Ovary (tissue), 9 donors: ENCODE results near the gene CDKL1. TPM values are rescaled to one million over a fixed set of nuclear protein-coding genes. Genes with fewer than 3 reads are reported as not detected.

Experiments
- DNase-seq, 5 donors: peaks; one replicate each; pipeline ENCODE4 v3.0.0-alpha.2; 2019 to 2020
- H3K27ac ChIP-seq, 2 donors: fragments of 200-600 bp; one replicate each; pipeline versions ENCODE4 v1.5.1 to v1.8.0; 2019 to 2022
- H3K27me3 ChIP-seq: fragments of 200-600 bp; one replicate; pipeline ENCODE4 v1.8.0; 2022
- H3K36me3 ChIP-seq: fragments of 200-600 bp; sonication (generic); one replicate; pipeline ENCODE4 v1.5.1; 2019
- H3K4me1 ChIP-seq: one replicate; pipeline ENCODE4 v1.8.1; 2013; ENCODE audit warnings: mild to moderate bottlenecking, moderate library complexity; ENCODE audit not compliant: insufficient read depth
- H3K4me3 ChIP-seq: fragments of 200-600 bp; sonication (generic); one replicate; pipeline ENCODE4 v1.5.1; 2017
- H3K9me3 ChIP-seq, 2 donors: fragments of 200-600 bp in 1 of 2; sonication (generic) in 1 of 2; one replicate each; pipeline versions ENCODE4 v1.5.1 to v1.8.1; 2013 to 2019; ENCODE audit warnings: mild to moderate bottlenecking in 1 of 2, moderate library complexity in 1 of 2
- CTCF ChIP-seq, 3 donors: fragments of 450-650 bp in 2 of 3; fragments of 200-600 bp in 1 of 3; IDR thresholded peaks; one replicate each; pipeline versions ENCODE4 v1.5.1 to v1.8.0; 2016 to 2022; ENCODE audit warnings: antibody characterized with exemption in 3 of 3, mild to moderate bottlenecking in 1 of 3
- EP300 ChIP-seq: sonication (generic); formaldehyde crosslinking; IDR thresholded peaks from one replicate; pipeline ENCODE4 v1.6.1; 2017; ENCODE audit warnings: antibody characterized with exemption
- POLR2A ChIP-seq: fragments of 450-650 bp; IDR thresholded peaks from one replicate; pipeline ENCODE4 v1.6.1; 2017; ENCODE audit warnings: antibody characterized with exemption, mild to moderate bottlenecking, moderate library complexity
- WGBS, 3 donors: extraction: QIAGEN DNeasy Blood & Tissue Kit in 1 of 3; methylation state at CpG; one replicate each; pipeline versions ENCODE4 v1.1.5 to v1.1.7; 2013 to 2017; 5-methylcytosine and 5-hydroxymethylcytosine counted together
- intact Hi-C, 4 donors: fragments of 100-400 bp; cut with DNase I; formaldehyde crosslinking; loops; one replicate each; pipeline versions ENCODE4 v1.11.0 to v1.15.1; 2022 to 2023
- polyA plus RNA-seq, 2 donors: library from polyadenylated mRNA; stranded (reverse); fragments of 200-250 nt in 1 of 2; fragments of 350-450 nt in 1 of 2; fragmentation: Illumina TruSeq in 1 of 2; extraction: RNeasy Lipid Tissue Mini Kit (QIAGEN cat#74804) in 1 of 2; gene quantifications; one replicate each; pipeline ENCODE4 v1.2.3, GENCODE V29; 2013 to 2014
- total RNA-seq, 7 donors: library from RNA; depleted of rRNA in 2 of 7; stranded (reverse); fragments of >200 nt in 2 of 7; fragmentation: NEBNext Ultra II Directional in 3 of 7; extraction: Animal tissue kit (Norgen Biotek cat#: 25700) in 3 of 7; gene quantifications; one replicate each; pipeline versions ENCODE4 v1.1.0 to v1.2.4, GENCODE V29; 2016 to 2023
- donor health status: DM: no; HTN: no; CAD: no; lungs with moderate emphysema.
- donor health status: DM: no; HTN: no; CAD: no.
- donor health status: Bipolar disorder and iron deficiency.
- donor health status: DM: yes; HTN: yes; CAD: no.
- donor health status: DM: no; HTN: no; CAD: no.
- donor health status: DM: yes; HTN: yes; CAD: no.

Gene CDKL1
- total and polyA plus RNA-seq, 9 donors = 11.9 to 69.3 (median 33.1) TPM

GRCh38 chr14:50387548-50387947 is 9.1 kb downstream of the CDKL1 start:
- intact Hi-C loops = loop anchor here in 2 of 4 donors (5.0 kb wide), 2 partner anchors 50 to 85 kb away; no protein-coding TSS in a partner anchor
- Histone ChIP-seq H3K27me3 (no peaks in the 10 kb centered on the region), H3K4me3 (no peak overlapping the region), H3K27ac (peak overlapping the region in 1 of 2 donors; percentile 55), H3K36me3 (no peaks in the 10 kb centered on the region), H3K4me1 (peaks cover 5% of the 10 kb centered on the region), H3K9me3 (no peaks in the 10 kb centered on the region)
- no peak for DNase-seq
- TF ChIP-seq CTCF (IDR thresholded peaks at IDR 0.05) (no peak), POLR2A (no peak), EP300 (no peak)
- 95 to 100% (median 96%) methylated on average over 1 of the region's 1 CpG for WGBS, 3 donors

- 16 to 39% (median 34%) methylated on average over 3 of the region's 3 CpGs for WGBS, 3 donors
- intact Hi-C loops = no loop called here
- Histone ChIP-seq H3K27me3 (no peaks in the 10 kb centered on the region), H3K4me1 (peaks cover 3% of the 10 kb centered on the region), H3K4me3 (no peak overlapping the region), H3K27ac (no peak overlapping the region), H3K36me3 (no peaks in the 10 kb centered on the region), H3K9me3 (no peaks in the 10 kb centered on the region)
- TF ChIP-seq POLR2A (no peak), CTCF (IDR thresholded peaks at IDR 0.05) (peak in 1 of 3 donors; percentile 32)
- DNase-seq = no peak
Observed at GRCh38 chr14:50383618-50384225, 13.0 kb downstream of the CDKL1 start.

GRCh38 chr14:50381823-50382287 is 14.8 kb downstream of the CDKL1 start:
- Histone ChIP-seq H3K4me3 (no peak overlapping the region), H3K27ac (no peak overlapping the region), H3K36me3 (no peaks in the 10 kb centered on the region), H3K27me3 (no peaks in the 10 kb centered on the region), H3K9me3 (no peaks in the 10 kb centered on the region), H3K4me1 (peaks cover 1% of the 10 kb centered on the region)
- WGBS, 3 donors = 90 to 94% (median 93%) methylated on average over 14 of the region's 14 CpGs
- TF ChIP-seq CTCF (IDR thresholded peaks at IDR 0.05) (no peak), EP300 (no peak), POLR2A (no peak)
- no peak for DNase-seq
- intact Hi-C loops = no loop called here

- TF ChIP-seq EP300 (no peak), POLR2A (no peak), CTCF (IDR thresholded peaks at IDR 0.05) (no peak)
- 93 to 100% (median 97%) methylated on average over 1 of the region's 1 CpG for WGBS, 3 donors
- no peak for DNase-seq
- H3K4me1 ChIP-seq = peaks cover 1% of the 10 kb centered on the region
- H3K36me3 ChIP-seq = no peaks in the 10 kb centered on the region
- no peak overlapping the region for H3K4me3 ChIP-seq
- H3K27ac ChIP-seq = no peak overlapping the region
- H3K27me3 ChIP-seq = no peaks in the 10 kb centered on the region
- H3K9me3 ChIP-seq = no peaks in the 10 kb centered on the region
- intact Hi-C loops = no loop called here
Observed at GRCh38 chr14:50381008-50381407, 15.7 kb downstream of the CDKL1 start.
